Mesenteric fat pad (tissue), 1 donor: Measurements from ENCODE around the gene TBC1D22A. TPM values are rescaled to one million over a fixed set of nuclear protein-coding genes. Genes with fewer than 3 reads are reported as not detected.
"Not testable (repeated sequence)": the region's sequence is repeated elsewhere in the genome, so short reads cannot be mapped to it uniquely, and the experiment has no call there.

Experiments used
- DNase-seq: peaks from one replicate; pipeline ENCODE4 v3.0.0-alpha.2; 2020; ENCODE audit warnings: low spot score
- long read RNA-seq: library from polyadenylated mRNA; unstranded; transcript quantifications from one replicate; pipeline ENCODE4 v2.0.0, GENCODE V29; 2020
- total RNA-seq: library from RNA; stranded (reverse); fragmentation: NEBNext Ultra II Directional; extraction: Animal tissue kit (Norgen Biotek cat#: 25700); gene quantifications from one replicate; pipeline ENCODE4 v1.2.1, GENCODE V29; 2021
- donor health status: DM: yes; HTN: yes; CAD: no.

The TBC1D22A gene
- 24.5 TPM for total RNA-seq
- long read RNA-seq, transcript TBC1D22A-201 (13 exons, 3,787 nt) = major isoform, 54 of 117 reads
- long read RNA-seq, partial matches to known transcripts = 16 of 117 reads
- long read RNA-seq, other reads (novel, unspliced or antisense) = 45 of 117 reads

GRCh38 chr22:46762238-46763050 is at the start of gene TBC1D22A:
Gene TBC1D22A, plus strand, starts transcription at chr22:46762650. Its CDS starts 137 bp downstream, at chr22:46762787.
- peak; percentile 97 for DNase-seq

- DNase-seq = no peak
Observed at GRCh38 chr22:46714550-46714949, 47.9 kb upstream of the TBC1D22A start.

GRCh38 chr22:46719921-46720320 is 42.5 kb upstream of the TBC1D22A start:
- DNase-seq = no peak

- no peak for DNase-seq
Observed at GRCh38 chr22:46721501-46722085, 40.9 kb upstream of the TBC1D22A start.

GRCh38 chr22:46723882-46724281 is 38.6 kb upstream of the TBC1D22A start:
- DNase-seq = no peak

- DNase-seq = no peak
Observed at GRCh38 chr22:46725096-46725495, 37.4 kb upstream of the TBC1D22A start.

- DNase-seq = no peak
Observed at GRCh38 chr22:46726066-46726985, 36.1 kb upstream of the TBC1D22A start.

- DNase-seq = no peak
Observed at GRCh38 chr22:46726986-46727317, 35.5 kb upstream of the TBC1D22A start.

- DNase-seq = no peak
Observed at GRCh38 chr22:46727813-46728364, 34.6 kb upstream of the TBC1D22A start.

- no peak for DNase-seq
Observed at GRCh38 chr22:46728470-46728869, 34.0 kb upstream of the TBC1D22A start.

GRCh38 chr22:46730568-46731245 is 31.7 kb upstream of the TBC1D22A start:
- no peak for DNase-seq

- DNase-seq = no peak
Observed at GRCh38 chr22:46731246-46732040, 31.0 kb upstream of the TBC1D22A start.

- no peak for DNase-seq
Observed at GRCh38 chr22:46732041-46732379, 30.4 kb upstream of the TBC1D22A start.

- DNase-seq = no peak
Observed at GRCh38 chr22:46732513-46732912, 29.9 kb upstream of the TBC1D22A start.

GRCh38 chr22:46734213-46734722 is 28.2 kb upstream of the TBC1D22A start:
- DNase-seq = not testable (repeated sequence)

GRCh38 chr22:46734830-46735453 is 27.5 kb upstream of the TBC1D22A start:
- DNase-seq = no peak

GRCh38 chr22:46735747-46736608 is 26.5 kb upstream of the TBC1D22A start:
- no peak for DNase-seq

GRCh38 chr22:46736705-46737104 is 25.7 kb upstream of the TBC1D22A start:
- no peak for DNase-seq
